OCI-LY1 (cell line): ENCODE results near the gene RBM28.
"Not testable (repeated sequence)": the region's sequence is repeated elsewhere in the genome, so short reads cannot be mapped to it uniquely, and the experiment has no call there.

Experiments
- H2AFZ ChIP-seq: fragments of 200-600 bp; sonication (generic), shearing (Covaris generic); 2 replicates; pipeline ENCODE4 v1.6.0; 2014; ENCODE audit warnings: antibody characterized with exemption, mild to moderate bottlenecking, low read length
- H3F3A ChIP-seq: fragments of 200-600 bp; sonication (generic), shearing (Covaris generic); 2 replicates; pipeline ENCODE4 v1.6.0; 2014; ENCODE audit warnings: mild to moderate bottlenecking, antibody characterized with exemption, low read length, moderate library complexity; ENCODE audit not compliant: insufficient read depth
- H3K27ac ChIP-seq: fragments of 200-600 bp; sonication (generic); 2 replicates; pipeline ENCODE4 v1.5.1; 2014; ENCODE audit warnings: low read length, mixed run types, mild to moderate bottlenecking, low read depth; ENCODE audit not compliant: poor library complexity, severe bottlenecking
- H3K27me3 ChIP-seq: fragments of 200-600 bp; sonication (generic); 2 replicates; pipeline ENCODE4 v1.6.0; 2014; ENCODE audit warnings: antibody characterized with exemption, mild to moderate bottlenecking, low read length, moderate library complexity; ENCODE audit not compliant: insufficient read depth
- H3K36me3 ChIP-seq: fragments of 200-600 bp; sonication (generic); 2 replicates; pipeline ENCODE4 v1.6.1; 2014; ENCODE audit warnings: mild to moderate bottlenecking, antibody characterized with exemption, low read length, moderate library complexity, mixed read lengths; ENCODE audit not compliant: insufficient read depth
- H3K4me1 ChIP-seq: fragments of 200-600 bp; sonication (generic); 2 replicates; pipeline ENCODE4 v1.5.1; 2014; ENCODE audit warnings: mild to moderate bottlenecking, low read length, moderate library complexity; ENCODE audit not compliant: insufficient read depth, severe bottlenecking
- H3K4me2 ChIP-seq: fragments of 200-600 bp; sonication (generic), shearing (Covaris generic); 2 replicates; pipeline ENCODE4 v1.6.1; 2014; ENCODE audit warnings: low read length
- H3K4me3 ChIP-seq: fragments of 200-600 bp; sonication (generic); 2 replicates; pipeline ENCODE4 v1.5.1; 2014; ENCODE audit warnings: low read length, low read depth, mild to moderate bottlenecking, mixed read lengths; ENCODE audit not compliant: poor library complexity, severe bottlenecking
- H3K79me2 ChIP-seq: fragments of 200-600 bp; shearing (Covaris generic); 2 replicates; pipeline ENCODE4 v1.6.1; 2016; ENCODE audit warnings: mixed run types, low read length, mixed read lengths; ENCODE audit not compliant: insufficient read depth
- H3K9ac ChIP-seq: fragments of 200-600 bp; sonication (generic), shearing (Covaris generic); 2 replicates; pipeline ENCODE4 v1.6.1; 2014; ENCODE audit warnings: mild to moderate bottlenecking, low read length, mixed read lengths
- H3K9me2 ChIP-seq: fragments of 200-600 bp; sonication (generic), shearing (Covaris generic); 2 replicates; pipeline ENCODE4 v1.6.1; 2014; ENCODE audit warnings: low read depth, mild to moderate bottlenecking, low read length, mixed read lengths
- H3K9me3 ChIP-seq: fragments of 200-600 bp; shearing (Covaris generic); 2 replicates; pipeline ENCODE4 v1.6.1; 2014; ENCODE audit warnings: low read length, mixed read lengths
- H4K20me1 ChIP-seq: fragments of 200-600 bp; sonication (generic), shearing (Covaris generic); 2 replicates; pipeline ENCODE4 v1.6.0; 2016; ENCODE audit warnings: mild to moderate bottlenecking, low read length; ENCODE audit not compliant: insufficient read depth
- EZH2 ChIP-seq: fragments of 200-600 bp; sonication (generic), shearing (Covaris generic); IDR thresholded peaks from 2 replicates; pipeline ENCODE4 v1.8.0; 2017; ENCODE audit warnings: borderline replicate concordance, mixed run types, mild to moderate bottlenecking, antibody characterized with exemption, low read length, moderate library complexity, mixed read lengths
- TF ChIP-seq, protein P1 (sequence below): fragments of 200-600 bp; sonication (generic), shearing (Covaris generic); IDR thresholded peaks from 2 replicates; pipeline ENCODE4 v1.5.1; 2017; ENCODE audit warnings: mild to moderate bottlenecking, antibody characterized with exemption, low read length, moderate library complexity, mixed read lengths

The RBM28 gene

DNA sequence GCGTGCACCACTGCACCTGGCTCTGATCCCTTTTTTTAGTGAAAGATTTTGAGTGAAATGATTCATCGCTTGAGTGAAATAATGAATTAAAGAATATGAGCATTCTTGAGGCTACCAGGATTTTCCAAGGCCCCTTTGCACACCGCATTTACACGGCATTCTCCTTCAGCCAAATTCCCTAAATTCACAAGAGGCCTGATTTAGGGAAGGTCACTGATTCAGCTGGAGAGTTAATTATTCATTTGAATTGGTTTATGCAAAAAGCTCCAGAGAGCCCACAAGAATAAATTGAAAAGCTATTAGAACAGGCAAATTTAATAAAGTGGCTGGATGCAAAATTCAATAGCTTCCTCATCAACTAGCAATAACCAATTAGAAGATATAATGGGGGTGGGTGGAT lies 56.2 kb downstream of the RBM28 start:
- TF ChIP-seq EZH2, result no peak
- TF ChIP-seq, protein P1, sequence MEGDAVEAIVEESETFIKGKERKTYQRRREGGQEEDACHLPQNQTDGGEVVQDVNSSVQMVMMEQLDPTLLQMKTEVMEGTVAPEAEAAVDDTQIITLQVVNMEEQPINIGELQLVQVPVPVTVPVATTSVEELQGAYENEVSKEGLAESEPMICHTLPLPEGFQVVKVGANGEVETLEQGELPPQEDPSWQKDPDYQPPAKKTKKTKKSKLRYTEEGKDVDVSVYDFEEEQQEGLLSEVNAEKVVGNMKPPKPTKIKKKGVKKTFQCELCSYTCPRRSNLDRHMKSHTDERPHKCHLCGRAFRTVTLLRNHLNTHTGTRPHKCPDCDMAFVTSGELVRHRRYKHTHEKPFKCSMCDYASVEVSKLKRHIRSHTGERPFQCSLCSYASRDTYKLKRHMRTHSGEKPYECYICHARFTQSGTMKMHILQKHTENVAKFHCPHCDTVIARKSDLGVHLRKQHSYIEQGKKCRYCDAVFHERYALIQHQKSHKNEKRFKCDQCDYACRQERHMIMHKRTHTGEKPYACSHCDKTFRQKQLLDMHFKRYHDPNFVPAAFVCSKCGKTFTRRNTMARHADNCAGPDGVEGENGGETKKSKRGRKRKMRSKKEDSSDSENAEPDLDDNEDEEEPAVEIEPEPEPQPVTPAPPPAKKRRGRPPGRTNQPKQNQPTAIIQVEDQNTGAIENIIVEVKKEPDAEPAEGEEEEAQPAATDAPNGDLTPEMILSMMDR, result no peak
- no peaks in the 10 kb centered on the region; the same call in 1 of the 2 replicates for H3K36me3 ChIP-seq
- H3F3A ChIP-seq, result no peaks in the 10 kb centered on the region
- peaks cover 8% of the 10 kb centered on the region; the same call in 1 of the 2 replicates for H3K27me3 ChIP-seq
- H3K79me2 ChIP-seq, result no peaks in the 10 kb centered on the region
- no peak overlapping the region for H3K9ac ChIP-seq
- H3K4me3 ChIP-seq, result no peak overlapping the region
- H3K9me2 ChIP-seq, result no peaks in the 10 kb centered on the region
- no peaks in the 10 kb centered on the region for H3K4me1 ChIP-seq
- no peak overlapping the region for H2AFZ ChIP-seq
- H4K20me1 ChIP-seq, result no peaks in the 10 kb centered on the region
- no peaks in the 10 kb centered on the region; the same call in 1 of the 2 replicates for H3K9me3 ChIP-seq
- H3K27ac ChIP-seq, result no peak overlapping the region
- no peak overlapping the region for H3K4me2 ChIP-seq

DNA sequence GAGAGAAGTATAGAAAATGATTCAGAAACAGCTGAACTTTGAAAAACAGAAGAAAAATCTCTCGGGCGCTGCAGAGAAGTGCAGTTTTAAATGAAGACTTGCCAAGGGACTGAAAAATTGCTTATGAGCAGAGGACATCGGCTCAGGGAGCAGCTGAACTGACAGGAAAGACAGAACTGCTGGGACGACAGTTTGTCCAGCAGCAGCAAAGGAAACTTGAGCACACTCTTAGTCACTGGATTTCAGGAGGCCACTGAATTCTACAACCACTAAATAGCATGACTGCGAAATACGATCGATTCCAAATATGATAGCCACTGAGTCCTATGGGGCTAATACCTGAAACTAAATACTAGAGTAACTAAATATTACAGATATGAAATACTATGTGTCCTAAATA lies 59.6 kb downstream of the RBM28 start:
- Histone ChIP-seq H4K20me1 (no peaks in the 10 kb centered on the region), H3K9me3 (peaks cover 6% of the 10 kb centered on the region; the same call in 1 of the 2 replicates), H3K36me3 (no peaks in the 10 kb centered on the region; the same call in 1 of the 2 replicates), H3K9ac (no peak overlapping the region), H3K79me2 (no peaks in the 10 kb centered on the region), H3K27ac (no peak overlapping the region), H2AFZ (no peak overlapping the region), H3K27me3 (peaks cover 8% of the 10 kb centered on the region; the same call in 1 of the 2 replicates), H3K9me2 (no peaks in the 10 kb centered on the region), H3K4me3 (no peak overlapping the region), H3F3A (no peaks in the 10 kb centered on the region), H3K4me1 (no peaks in the 10 kb centered on the region), H3K4me2 (no peak overlapping the region)
- no peak for TF ChIP-seq EZH2
- TF ChIP-seq, protein P1, result no peak

DNA sequence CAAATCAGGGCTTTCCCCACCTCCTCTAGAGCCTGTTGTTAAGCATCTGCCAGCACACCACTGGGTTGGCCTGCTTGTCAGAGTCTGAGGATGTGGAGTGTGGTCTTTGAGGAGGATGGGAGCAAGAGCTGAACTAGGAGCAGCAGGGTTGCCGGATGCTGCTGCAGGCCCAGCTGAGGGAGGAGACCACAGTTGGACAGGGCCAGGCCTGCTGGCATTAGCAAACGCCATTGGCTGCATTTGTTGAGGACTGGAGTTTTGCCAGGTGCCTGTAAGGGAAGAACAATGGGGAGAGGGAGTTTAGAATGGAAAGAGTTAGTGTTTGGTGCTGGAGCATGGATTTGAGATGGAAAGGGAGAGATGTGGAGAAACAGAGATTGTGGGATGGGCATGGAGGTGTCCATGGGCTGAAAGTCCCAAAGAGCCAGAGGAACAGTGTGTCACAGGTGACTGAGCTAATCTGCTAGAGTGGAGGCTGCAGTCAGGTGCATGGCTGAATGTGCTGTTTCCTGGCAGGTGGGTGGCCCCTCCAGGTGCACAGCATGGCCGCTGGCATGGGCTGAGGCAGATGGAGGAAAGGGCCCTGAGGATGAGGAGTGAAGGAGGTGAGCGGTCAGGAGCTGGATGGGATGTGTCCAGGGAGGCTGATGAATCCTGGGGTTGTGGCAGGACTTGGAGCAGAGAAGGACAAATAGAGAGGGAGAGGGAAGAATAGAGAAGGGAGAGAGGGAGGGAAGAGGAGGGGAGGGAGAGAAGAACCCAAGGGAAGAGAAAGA lies 61.9 kb downstream of the RBM28 start:
- no peak overlapping the region for H3K4me3 ChIP-seq
- no peaks in the 10 kb centered on the region; the same call in 1 of the 2 replicates for H3K36me3 ChIP-seq
- no peak overlapping the region for H3K27ac ChIP-seq
- H3K9me2 ChIP-seq, result no peaks in the 10 kb centered on the region
- H3F3A ChIP-seq, result no peaks in the 10 kb centered on the region
- H2AFZ ChIP-seq, result no peak overlapping the region
- no peaks in the 10 kb centered on the region for H3K79me2 ChIP-seq
- no peak for TF ChIP-seq EZH2
- TF ChIP-seq, protein P1, result no peak
- peaks cover 13% of the 10 kb centered on the region; the same call in 1 of the 2 replicates for H3K9me3 ChIP-seq
- H3K27me3 ChIP-seq, result peaks cover 13% of the 10 kb centered on the region; the same call in 1 of the 2 replicates
- H3K4me1 ChIP-seq, result no peaks in the 10 kb centered on the region
- H4K20me1 ChIP-seq, result no peaks in the 10 kb centered on the region
- no peak overlapping the region for H3K4me2 ChIP-seq
- H3K9ac ChIP-seq, result no peak overlapping the region

DNA sequence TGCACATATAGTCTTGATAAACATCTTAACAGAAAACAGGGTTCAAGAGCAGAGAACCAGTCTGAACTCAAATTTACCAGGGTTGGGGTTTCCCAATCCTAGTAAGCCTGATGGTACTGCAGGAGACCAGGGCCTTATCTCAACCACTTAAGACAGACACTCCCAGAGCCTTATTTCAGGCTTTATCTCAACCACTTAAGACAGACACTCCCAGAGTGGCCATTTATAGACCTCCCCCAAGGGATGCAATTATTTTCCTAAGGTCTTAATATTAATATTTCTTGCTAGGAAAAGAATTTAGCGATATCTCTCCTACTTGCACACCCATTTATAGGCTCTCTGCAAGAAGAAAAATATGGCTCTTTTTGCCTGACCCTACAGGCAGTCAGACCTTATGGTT lies 63.3 kb downstream of the RBM28 start:
- H4K20me1 ChIP-seq, H3K9ac ChIP-seq, H3K27ac ChIP-seq, H3K9me2 ChIP-seq, H3K4me1 ChIP-seq, H2AFZ ChIP-seq, H3F3A ChIP-seq, H3K4me2 ChIP-seq, H3K36me3 ChIP-seq, H3K4me3 ChIP-seq, H3K79me2 ChIP-seq: not testable (repeated sequence)
- peaks cover 13% of the 10 kb centered on the region; the same call in 1 of the 2 replicates for H3K9me3 ChIP-seq
- peaks cover 13% of the 10 kb centered on the region; the same call in 1 of the 2 replicates for H3K27me3 ChIP-seq
